ENCODE data around the gene TP53I13. TPM values are rescaled to one million over a fixed set of nuclear protein-coding genes. Genes with fewer than 3 reads are reported as not detected.

Gene TP53I13
- total and polyA plus RNA-seq, 10 of the 15 experiments (the other 5 are each of a cell fraction or from before 2014, with no cell fraction given), result 0.31 to 45.1 (median 19.5) TPM; not detected in 1

- no peak for TF ChIP-seq DPF2 (IDR thresholded peaks at IDR 0.05)
These were observed 19.6 kb downstream of the TP53I13 start (continued) for GRCh38 chr17:29588017-29588561.

- intact Hi-C loops (cut with micrococcal nuclease; ENCODE audit: unreplicated experiment) (no loop called here), in situ Hi-C loops (cut with MboI) (no loop called here)
- H3K4me2 ChIP-seq (ENCODE audit: control insufficient read depth, insufficient read depth), result peak overlapping the region; percentile 89
- H3K79me2 ChIP-seq (ENCODE audit: control insufficient read depth, insufficient read depth, low read length), result peaks cover 33% of the 10 kb centered on the region
- RAD21 ChIA-PET (ENCODE audit: unreplicated experiment), result interaction anchor here (0.8 to 2.0 kb wide), 6 partner anchors 18 to 343 kb away, joined by 3 to 11 read pairs (median 4); no protein-coding TSS in a partner anchor
- H3K4me1 ChIP-seq (ENCODE audit: control insufficient read depth, insufficient read depth, low read length), result peaks cover 51% of the 10 kb centered on the region
- CTCF ChIA-PET, result interaction anchor here (1.1 to 6.7 kb wide), 8 partner anchors 8 to 342 kb away, joined by 3 to 82 read pairs (median 6); no protein-coding TSS in a partner anchor
- POLR2A ChIA-PET, result interaction anchor here (0.9 to 3.1 kb wide), 4 partner anchors 10 to 28 kb away, joined by 3 to 9 read pairs (median 4); no protein-coding TSS in a partner anchor
- peak overlapping the region; percentile 58 for H3K27ac ChIP-seq (ENCODE audit: control insufficient read depth, insufficient read depth)
- ATAC-seq (peak; percentile 3), FAIRE-seq (peak; percentile 35), DNase-seq (ENCODE audit: low read depth, low spot score) (no peak)
- SMC1A ChIA-PET (ENCODE audit: uncharacterized antibody, unreplicated experiment), result interaction anchor here (1.1 to 2.9 kb wide), 3 partner anchors 20 to 29 kb away, joined by 3 to 15 read pairs (median 7); no protein-coding TSS in a partner anchor
- WGBS (ENCODE audit: insufficient coverage, insufficient replicate concordance, low lambda C conversion rate, missing lambda C conversion rate), result under 1% methylated on average over 59 of the region's 72 CpGs
- peak overlapping the region; percentile 94 for H3K4me3 ChIP-seq
- no peaks in the 10 kb centered on the region; a peak in 1 of 4 replicates for H3K36me3 ChIP-seq (ENCODE audit: control insufficient read depth in 2 of 2, insufficient read depth in 2 of 2, low read length in 1 of 2)
- H3K27me3 ChIP-seq (replicated peaks in 1 of 2; ENCODE audit: control insufficient read depth in 2 of 2, insufficient read depth in 2 of 2, low read length in 1 of 2), result no peaks in the 10 kb centered on the region; a peak in 1 of 4 replicates
- no TSS peak for BruUV-seq (replicated peaks)
- no peaks in the 10 kb centered on the region for H4K20me1 ChIP-seq (ENCODE audit: control insufficient read depth, insufficient read depth)
- no peaks in the 10 kb centered on the region for H3K9me3 ChIP-seq (replicated peaks; ENCODE audit: control insufficient read depth, insufficient read depth, low read length)
- H2AFZ ChIP-seq (ENCODE audit: control insufficient read depth, low read depth, low read length), result peak overlapping the region; percentile 52
- peak overlapping the region; percentile 78 for H3K9ac ChIP-seq (ENCODE audit: control insufficient read depth, insufficient read depth, low read length)
- TF ChIP-seq JUND (IDR thresholded peaks at IDR 0.05; ENCODE audit: low read depth, low read length) (no peak), RUNX3 (IDR thresholded peaks at IDR 0.05; ENCODE audit: low read length) (peak; percentile 43; the same call in 1 of the 2 replicates), SREBF1 (IDR thresholded peaks at IDR 0.05; ENCODE audit: low read length) (no peak), ATF7 (IDR thresholded peaks at IDR 0.05; ENCODE audit: low read depth) (no peak), NR2F1 (conservative IDR thresholded peaks at IDR 0.05) (0 out of 2 replicates have a peak, but pooled peaks have one; percentile 16), EED (IDR thresholded peaks at IDR 0.05; ENCODE audit: low read depth) (0 out of 2 replicates have a peak, but pooled peaks have one; percentile 17), CHD2 (IDR thresholded peaks at IDR 0.05; ENCODE audit: borderline replicate concordance, low read depth, low read length) (no peak), NFIC (IDR thresholded peaks at IDR 0.05; ENCODE audit: low read depth, low read length) (no peak), MYC (IDR thresholded peaks at IDR 0.05; ENCODE audit: insufficient read depth, insufficient read length, insufficient replicate concordance, low read length, severe bottlenecking) (no peak), PML (IDR thresholded peaks at IDR 0.05; ENCODE audit: low read length) (no peak), CBFB (IDR thresholded peaks at IDR 0.05; ENCODE audit: low read depth) (no peak), KDM1A (IDR thresholded peaks at IDR 0.05; ENCODE audit: borderline replicate concordance) (no peak), ZBTB4 (CRISPR knock-in tag; IDR thresholded peaks at IDR 0.05) (no peak), NKRF (conservative IDR thresholded peaks at IDR 0.05) (peak; percentile 39; the same call in 1 of the 2 replicates), ZZZ3 (IDR thresholded peaks at IDR 0.05; ENCODE audit: control insufficient read depth, insufficient read length, low read depth) (no peak), TARDBP (IDR thresholded peaks at IDR 0.05; ENCODE audit: borderline replicate concordance) (no peak)
These were observed 20.3 kb downstream of the TP53I13 start for GRCh38 chr17:29588562-29589411.
